ENCODE results near the gene TRIM31.
A peak's percentile ranks its signal among the peaks of the same experiment; 100 is the strongest.

The TRIM31 gene

GRCh38 chr6:30067460-30068139, 45.3 kb downstream of the TRIM31 start:
- Histone ChIP-seq H3K4me3 (ENCODE audit: low read length) (peak overlapping the region; percentile 90), H3K9ac (ENCODE audit: low read length) (peak overlapping the region; percentile 46), H3K27ac (ENCODE audit: low read length) (peak overlapping the region; percentile 66), H3K36me3 (ENCODE audit: control insufficient read depth, low read depth, low read length) (peaks cover 8% of the 10 kb centered on the region), H3K9me3 (ENCODE audit: control insufficient read depth, low read depth, low read length) (no peaks in the 10 kb centered on the region), H3K4me1 (ENCODE audit: control insufficient read depth, low read depth, low read length) (peaks cover 6% of the 10 kb centered on the region), H3K27me3 (ENCODE audit: control insufficient read depth, insufficient read depth, low read length) (peaks cover 4% of the 10 kb centered on the region)

- peaks cover 8% of the 10 kb centered on the region for H3K36me3 ChIP-seq (ENCODE audit: control insufficient read depth, low read depth, low read length)
- no peaks in the 10 kb centered on the region for H3K9me3 ChIP-seq (ENCODE audit: control insufficient read depth, low read depth, low read length)
- no peaks in the 10 kb centered on the region for H3K27me3 ChIP-seq (ENCODE audit: control insufficient read depth, insufficient read depth, low read length)
- peak within 1 kb of the TSS; percentile 90 for H3K4me3 ChIP-seq (ENCODE audit: low read length)
- H3K9ac ChIP-seq (ENCODE audit: low read length) = peak within 1 kb of the TSS; percentile 46
- peak within 1 kb of the TSS; percentile 66 for H3K27ac ChIP-seq (ENCODE audit: low read length)
- peaks cover 6% of the 10 kb centered on the region for H3K4me1 ChIP-seq (ENCODE audit: control insufficient read depth, low read depth, low read length)
Measured at GRCh38 chr6:30066577-30067459, 46.1 kb downstream of the TRIM31 start, which contains the start of gene PPP1R11. Gene PPP1R11 (plus strand): TSS chr6:30067198. CDS start chr6:30067411, 213 bp downstream.

- Histone ChIP-seq H3K27ac (ENCODE audit: low read length) (no peak overlapping the region), H3K27me3 (ENCODE audit: control insufficient read depth, insufficient read depth, low read length) (no peaks in the 10 kb centered on the region), H3K9ac (ENCODE audit: low read length) (peak overlapping the region; percentile 46), H3K9me3 (ENCODE audit: control insufficient read depth, low read depth, low read length) (no peaks in the 10 kb centered on the region), H3K36me3 (ENCODE audit: control insufficient read depth, low read depth, low read length) (peaks cover 8% of the 10 kb centered on the region), H3K4me1 (ENCODE audit: control insufficient read depth, low read depth, low read length) (peaks cover 6% of the 10 kb centered on the region), H3K4me3 (ENCODE audit: low read length) (peak overlapping the region; percentile 90)
Measured at GRCh38 chr6:30066082-30066481, 46.8 kb downstream of the TRIM31 start.

- Histone ChIP-seq H3K27ac (ENCODE audit: low read length) (no peak overlapping the region), H3K4me1 (ENCODE audit: control insufficient read depth, low read depth, low read length) (peaks cover 13% of the 10 kb centered on the region), H3K36me3 (ENCODE audit: control insufficient read depth, low read depth, low read length) (peaks cover 4% of the 10 kb centered on the region), H3K9ac (ENCODE audit: low read length) (no peak overlapping the region), H3K4me3 (ENCODE audit: low read length) (no peak overlapping the region), H3K9me3 (ENCODE audit: control insufficient read depth, low read depth, low read length) (no peaks in the 10 kb centered on the region), H3K27me3 (ENCODE audit: control insufficient read depth, insufficient read depth, low read length) (no peaks in the 10 kb centered on the region)
Measured at GRCh38 chr6:30063315-30063714, 49.6 kb downstream of the TRIM31 start.

- H3K27me3 ChIP-seq (ENCODE audit: control insufficient read depth, insufficient read depth, low read length) = no peaks in the 10 kb centered on the region
- peak overlapping the region; percentile 98 for H3K4me3 ChIP-seq (ENCODE audit: low read length)
- no peak overlapping the region for H3K9ac ChIP-seq (ENCODE audit: low read length)
- H3K9me3 ChIP-seq (ENCODE audit: control insufficient read depth, low read depth, low read length) = no peaks in the 10 kb centered on the region
- no peak overlapping the region for H3K27ac ChIP-seq (ENCODE audit: low read length)
- H3K36me3 ChIP-seq (ENCODE audit: control insufficient read depth, low read depth, low read length) = peaks cover 10% of the 10 kb centered on the region
- H3K4me1 ChIP-seq (ENCODE audit: control insufficient read depth, low read depth, low read length) = peaks cover 13% of the 10 kb centered on the region
Measured at GRCh38 chr6:30062471-30063178, 50.3 kb downstream of the TRIM31 start.

- H3K36me3 ChIP-seq (ENCODE audit: control insufficient read depth, low read depth, low read length) = peaks cover 16% of the 10 kb centered on the region
- no peaks in the 10 kb centered on the region for H3K9me3 ChIP-seq (ENCODE audit: control insufficient read depth, low read depth, low read length)
- H3K27me3 ChIP-seq (ENCODE audit: control insufficient read depth, insufficient read depth, low read length) = no peaks in the 10 kb centered on the region
- peak overlapping the region; percentile 98 for H3K4me3 ChIP-seq (ENCODE audit: low read length)
- H3K27ac ChIP-seq (ENCODE audit: low read length) = no peak overlapping the region
- H3K4me1 ChIP-seq (ENCODE audit: control insufficient read depth, low read depth, low read length) = peaks cover 13% of the 10 kb centered on the region
- H3K9ac ChIP-seq (ENCODE audit: low read length) = peak overlapping the region; percentile 99
Measured at GRCh38 chr6:30061858-30062458, 50.9 kb downstream of the TRIM31 start.

GRCh38 chr6:30061092-30061857, 51.6 kb downstream of the TRIM31 start, which contains the start of gene POLR1H:
Gene POLR1H (plus strand): TSS chr6:30061265. CDS start chr6:30061525, 260 bp downstream.
- H3K36me3 ChIP-seq (ENCODE audit: control insufficient read depth, low read depth, low read length) = peaks cover 20% of the 10 kb centered on the region
- H3K27me3 ChIP-seq (ENCODE audit: control insufficient read depth, insufficient read depth, low read length) = no peaks in the 10 kb centered on the region
- peaks cover 13% of the 10 kb centered on the region for H3K4me1 ChIP-seq (ENCODE audit: control insufficient read depth, low read depth, low read length)
- H3K9ac ChIP-seq (ENCODE audit: low read length) = peak within 1 kb of the TSS; percentile 99
- peak within 1 kb of the TSS; percentile 93 for H3K27ac ChIP-seq (ENCODE audit: low read length)
- no peaks in the 10 kb centered on the region for H3K9me3 ChIP-seq (ENCODE audit: control insufficient read depth, low read depth, low read length)
- peak within 1 kb of the TSS; percentile 98 for H3K4me3 ChIP-seq (ENCODE audit: low read length)

GRCh38 chr6:30060606-30061091, 52.2 kb downstream of the TRIM31 start:
- no peaks in the 10 kb centered on the region for H3K27me3 ChIP-seq (ENCODE audit: control insufficient read depth, insufficient read depth, low read length)
- peaks cover 9% of the 10 kb centered on the region for H3K4me1 ChIP-seq (ENCODE audit: control insufficient read depth, low read depth, low read length)
- H3K9me3 ChIP-seq (ENCODE audit: control insufficient read depth, low read depth, low read length) = no peaks in the 10 kb centered on the region
- peaks cover 25% of the 10 kb centered on the region for H3K36me3 ChIP-seq (ENCODE audit: control insufficient read depth, low read depth, low read length)
- peak overlapping the region; percentile 98 for H3K4me3 ChIP-seq (ENCODE audit: low read length)
- peak overlapping the region; percentile 93 for H3K27ac ChIP-seq (ENCODE audit: low read length)
- H3K9ac ChIP-seq (ENCODE audit: low read length) = peak overlapping the region; percentile 99

- Histone ChIP-seq H3K27me3 (ENCODE audit: control insufficient read depth, insufficient read depth, low read length) (no peaks in the 10 kb centered on the region), H3K9ac (ENCODE audit: low read length) (no peak overlapping the region), H3K36me3 (ENCODE audit: control insufficient read depth, low read depth, low read length) (peaks cover 28% of the 10 kb centered on the region), H3K4me3 (ENCODE audit: low read length) (no peak overlapping the region), H3K9me3 (ENCODE audit: control insufficient read depth, low read depth, low read length) (no peaks in the 10 kb centered on the region), H3K27ac (ENCODE audit: low read length) (no peak overlapping the region), H3K4me1 (ENCODE audit: control insufficient read depth, low read depth, low read length) (peaks cover 8% of the 10 kb centered on the region)
Measured at GRCh38 chr6:30055513-30055912, 57.4 kb downstream of the TRIM31 start.

- no peaks in the 10 kb centered on the region for H3K27me3 ChIP-seq (ENCODE audit: control insufficient read depth, insufficient read depth, low read length)
- H3K4me3 ChIP-seq (ENCODE audit: low read length) = no peak overlapping the region
- peaks cover 28% of the 10 kb centered on the region for H3K36me3 ChIP-seq (ENCODE audit: control insufficient read depth, low read depth, low read length)
- H3K9me3 ChIP-seq (ENCODE audit: control insufficient read depth, low read depth, low read length) = no peaks in the 10 kb centered on the region
- no peak overlapping the region for H3K9ac ChIP-seq (ENCODE audit: low read length)
- no peak overlapping the region for H3K27ac ChIP-seq (ENCODE audit: low read length)
- H3K4me1 ChIP-seq (ENCODE audit: control insufficient read depth, low read depth, low read length) = no peaks in the 10 kb centered on the region
Measured at GRCh38 chr6:30053682-30054081, 59.2 kb downstream of the TRIM31 start.
